Stimulated activated CD8-positive, alpha-beta memory T cell treated with anti-CD3 and anti-CD28 coated beads, Interleukin-7, amount 100 ng/mL, for 4 hours (primary cell): Measurements from ENCODE around the gene SLC16A9.
"Not testable (repeated sequence)": the region's sequence is repeated elsewhere in the genome, so short reads cannot be mapped to it uniquely, and the experiment has no call there.

Experiments
- DNase-seq, 2 donors: peaks; one replicate each; pipeline ENCODE4 v3.0.0-alpha.2; 2020; ENCODE audit warnings: low read depth in 2 of 2

SLC16A9 gene

GRCh38 chr10:59709395-59710125 is at the start of gene SLC16A9:
Gene SLC16A9, minus strand, starts transcription at chr10:59709850. Its CDS starts 25,559 bp downstream, at chr10:59684291.
- DNase-seq, result peak in 1 of 2 donors; percentile 4

GRCh38 chr10:59757966-59758365 is 48.3 kb upstream of the SLC16A9 start:
- no peak for DNase-seq

- DNase-seq, result no peak
These were observed 45.3 kb upstream of the SLC16A9 start for GRCh38 chr10:59754951-59755350.

GRCh38 chr10:59753267-59753666 is 43.6 kb upstream of the SLC16A9 start, which contains the start of gene MRLN:
Gene MRLN, minus strand, starts transcription at chr10:59753455.
- DNase-seq, result no peak

GRCh38 chr10:59752278-59752940 is 42.8 kb upstream of the SLC16A9 start:
- DNase-seq, result no peak

GRCh38 chr10:59750155-59750945 is 40.7 kb upstream of the SLC16A9 start:
- no peak for DNase-seq

- DNase-seq, result no peak
These were observed 39.2 kb upstream of the SLC16A9 start for GRCh38 chr10:59748834-59749233.

GRCh38 chr10:59745163-59745650 is 35.6 kb upstream of the SLC16A9 start:
- DNase-seq, result no peak

GRCh38 chr10:59744762-59745161 is 35.1 kb upstream of the SLC16A9 start:
- not testable (repeated sequence) for DNase-seq

GRCh38 chr10:59744156-59744555 is 34.5 kb upstream of the SLC16A9 start:
- not testable (repeated sequence) for DNase-seq

- DNase-seq, result no peak
These were observed 31.9 kb upstream of the SLC16A9 start for GRCh38 chr10:59741583-59741982.

- DNase-seq, result no peak
These were observed 31.4 kb upstream of the SLC16A9 start for GRCh38 chr10:59741048-59741447.

- no peak for DNase-seq
These were observed 27.1 kb upstream of the SLC16A9 start for GRCh38 chr10:59736749-59737148.

- no peak for DNase-seq
These were observed 25.6 kb upstream of the SLC16A9 start for GRCh38 chr10:59735296-59735695.

GRCh38 chr10:59734014-59734462 is 24.4 kb upstream of the SLC16A9 start:
- no peak for DNase-seq

- not testable (repeated sequence) for DNase-seq
These were observed 23.8 kb upstream of the SLC16A9 start for GRCh38 chr10:59733321-59734013.

- not testable (repeated sequence) for DNase-seq
These were observed 23.2 kb upstream of the SLC16A9 start for GRCh38 chr10:59732849-59733248.

GRCh38 chr10:59729167-59729566 is 19.5 kb upstream of the SLC16A9 start:
- DNase-seq, result not testable (repeated sequence)

- no peak for DNase-seq
These were observed 14.7 kb upstream of the SLC16A9 start for GRCh38 chr10:59724098-59724938.

- DNase-seq, result no peak
These were observed 10.7 kb upstream of the SLC16A9 start for GRCh38 chr10:59720377-59720776.

- DNase-seq, result no peak
These were observed 9.7 kb upstream of the SLC16A9 start for GRCh38 chr10:59719374-59719773.
